MCF 10A (cell line): ENCODE results near the gene BSG. TPM values are rescaled to one million over a fixed set of nuclear protein-coding genes. Genes with fewer than 3 reads are reported as not detected.
"Not testable (repeated sequence)": the region's sequence is repeated elsewhere in the genome, so short reads cannot be mapped to it uniquely, and the experiment has no call there.

Experiments used
- BruUV-seq: library from RNA; stranded (reverse); fragments of 400-500 nt; replicated peaks from 2 replicates; lab custom pipeline; 2021; lab: Mats Ljungman, UMichigan
- CTCF ChIA-PET: fragments of 300-600 bp; sonication (Branson Sonifier 250); formaldehyde crosslinking; extraction: SDS; loops from one replicate; lab custom pipeline; 2021; ENCODE audit warnings: antibody characterized with exemption, inconsistent platforms; lab: Yijun Ruan, JAX
- POLR2A ChIA-PET: fragments of 300-600, 350-650 bp; sonication (Branson Sonifier 250); formaldehyde crosslinking; extraction: SDS; loops from one replicate; lab custom pipeline; 2020; ENCODE audit warnings: antibody characterized with exemption, inconsistent platforms; lab: Yijun Ruan, JAX
- DNase-seq: peaks from one replicate; pipeline ENCODE4 v3.0.0-alpha.2; 2018; ENCODE audit not compliant: unreplicated experiment
- H3K27ac Mint-ChIP-seq: one replicate; pipeline ENCODE4 v1.8.0; 2022; ENCODE audit warnings: mild to moderate bottlenecking, low read depth, mixed read lengths; ENCODE audit not compliant: unreplicated experiment
- H3K27me3 Mint-ChIP-seq: one replicate; pipeline ENCODE4 v1.8.0; 2022; ENCODE audit warnings: mixed read lengths; ENCODE audit not compliant: insufficient read depth, unreplicated experiment
- H3K36me3 Mint-ChIP-seq: one replicate; pipeline ENCODE4 v1.8.0; 2022; ENCODE audit warnings: mild to moderate bottlenecking, moderate library complexity, mixed read lengths; ENCODE audit not compliant: insufficient read depth, unreplicated experiment
- H3K4me1 Mint-ChIP-seq: one replicate; pipeline ENCODE4 v1.8.0; 2022; ENCODE audit warnings: mixed read lengths; ENCODE audit not compliant: insufficient read depth, unreplicated experiment
- H3K4me3 Mint-ChIP-seq: one replicate; pipeline ENCODE4 v1.8.0; 2022; ENCODE audit warnings: mild to moderate bottlenecking, moderate library complexity, mixed read lengths; ENCODE audit not compliant: unreplicated experiment
- H3K9me3 Mint-ChIP-seq: one replicate; pipeline ENCODE4 v1.8.0; 2022; ENCODE audit warnings: mixed read lengths; ENCODE audit not compliant: unreplicated experiment
- intact Hi-C: fragments of 100-400 bp; cut with micrococcal nuclease; formaldehyde crosslinking; loops from 2 replicates; pipeline ENCODE4 v1.14.1; 2022
- total RNA-seq: library from RNA; stranded (reverse); gene quantifications from 2 replicates; pipeline ENCODE4 v1.2.3, GENCODE V29; 2022
- TF ChIP-seq, protein P1 (sequence below): fragments of 200-600 bp; IDR thresholded peaks from one replicate; pipeline ENCODE4 v1.8.0; 2022; ENCODE audit warnings: antibody characterized with exemption, mild to moderate bottlenecking; ENCODE audit not compliant: unreplicated experiment

The BSG gene
- total RNA-seq, 1 experiment from 2014 or later = 557 TPM

- Mint-ChIP-seq H3K9me3 (no peaks in the 10 kb centered on the region), H3K4me1 (no peaks in the 10 kb centered on the region), H3K27me3 (no peaks in the 10 kb centered on the region), H3K4me3 (no peak overlapping the region), H3K27ac (no peak overlapping the region), H3K36me3 (peaks cover 34% of the 10 kb centered on the region)
- TF ChIP-seq, protein P1, sequence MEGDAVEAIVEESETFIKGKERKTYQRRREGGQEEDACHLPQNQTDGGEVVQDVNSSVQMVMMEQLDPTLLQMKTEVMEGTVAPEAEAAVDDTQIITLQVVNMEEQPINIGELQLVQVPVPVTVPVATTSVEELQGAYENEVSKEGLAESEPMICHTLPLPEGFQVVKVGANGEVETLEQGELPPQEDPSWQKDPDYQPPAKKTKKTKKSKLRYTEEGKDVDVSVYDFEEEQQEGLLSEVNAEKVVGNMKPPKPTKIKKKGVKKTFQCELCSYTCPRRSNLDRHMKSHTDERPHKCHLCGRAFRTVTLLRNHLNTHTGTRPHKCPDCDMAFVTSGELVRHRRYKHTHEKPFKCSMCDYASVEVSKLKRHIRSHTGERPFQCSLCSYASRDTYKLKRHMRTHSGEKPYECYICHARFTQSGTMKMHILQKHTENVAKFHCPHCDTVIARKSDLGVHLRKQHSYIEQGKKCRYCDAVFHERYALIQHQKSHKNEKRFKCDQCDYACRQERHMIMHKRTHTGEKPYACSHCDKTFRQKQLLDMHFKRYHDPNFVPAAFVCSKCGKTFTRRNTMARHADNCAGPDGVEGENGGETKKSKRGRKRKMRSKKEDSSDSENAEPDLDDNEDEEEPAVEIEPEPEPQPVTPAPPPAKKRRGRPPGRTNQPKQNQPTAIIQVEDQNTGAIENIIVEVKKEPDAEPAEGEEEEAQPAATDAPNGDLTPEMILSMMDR = no peak
- BruUV-seq = no TSS peak
- intact Hi-C loops = no loop called here
- no peak for DNase-seq
- CTCF ChIA-PET = no interaction called here
- POLR2A ChIA-PET = no interaction called here
Observed at GRCh38 chr19:619286-620002, 47.0 kb downstream of the BSG start.

DNA sequence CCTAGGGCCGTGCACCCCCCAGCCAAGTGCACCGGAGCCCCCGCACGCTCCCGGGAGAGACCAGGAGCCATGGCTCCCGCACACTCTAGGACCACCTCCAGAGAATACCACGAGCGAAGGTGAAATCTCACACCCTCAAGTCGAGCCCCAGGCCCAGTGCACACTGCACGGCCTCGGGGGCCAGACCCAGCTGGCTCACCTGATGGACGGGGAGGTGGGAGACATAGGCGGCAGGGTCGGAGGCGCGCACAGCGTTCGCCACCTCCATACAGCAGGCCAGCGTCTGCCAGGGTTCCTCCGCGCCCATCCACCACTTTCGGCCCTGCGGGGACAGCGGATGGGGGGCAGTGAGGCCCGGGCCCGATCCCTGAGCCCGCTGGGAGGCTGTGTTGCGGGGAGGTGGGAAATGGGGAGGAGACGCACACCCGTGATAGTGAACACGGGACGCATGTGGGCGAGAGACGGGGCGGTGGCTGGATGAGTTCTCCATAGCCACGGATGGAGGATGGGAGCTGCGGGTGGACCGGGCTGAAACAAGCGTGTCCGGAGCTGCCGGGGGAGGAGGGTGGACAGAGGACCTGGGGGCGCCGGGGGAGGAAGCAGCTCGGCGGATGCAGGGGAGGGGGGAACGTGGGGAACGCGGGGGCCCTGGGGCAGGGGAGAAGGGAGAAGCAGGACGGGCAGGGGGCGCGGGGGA is 47.9 kb downstream of the BSG start:
- no peak for DNase-seq
- no TSS peak for BruUV-seq
- ChIA-PET POLR2A (no interaction called here), CTCF (no interaction called here)
- no peaks in the 10 kb centered on the region for H3K9me3 Mint-ChIP-seq
- H3K27me3 Mint-ChIP-seq = no peaks in the 10 kb centered on the region
- H3K4me1 Mint-ChIP-seq = no peaks in the 10 kb centered on the region
- TF ChIP-seq, protein P1 = no peak
- H3K36me3 Mint-ChIP-seq = peaks cover 31% of the 10 kb centered on the region
- no peak overlapping the region for H3K27ac Mint-ChIP-seq
- intact Hi-C loops = no loop called here
- H3K4me3 Mint-ChIP-seq = no peak overlapping the region

DNA sequence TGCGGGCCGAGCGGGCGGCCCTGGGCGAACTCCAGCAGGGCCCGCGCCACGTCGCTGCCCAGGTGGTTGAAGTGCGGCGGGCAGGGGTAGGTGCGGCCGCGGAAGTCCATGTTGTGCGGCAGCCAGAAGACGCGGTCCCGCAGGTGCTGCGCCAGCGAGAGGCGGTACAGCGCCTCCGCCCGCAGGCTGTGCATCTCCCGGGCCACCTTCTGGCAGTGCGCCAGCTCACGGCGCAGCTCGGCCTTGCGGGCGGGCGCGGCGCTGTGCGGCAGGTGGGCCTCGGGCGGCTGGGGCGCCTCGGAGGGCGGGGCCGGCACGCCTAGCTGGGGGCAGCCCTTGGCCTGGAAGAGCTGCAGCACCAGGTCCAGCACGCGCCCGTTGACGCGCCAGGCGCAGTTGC is 48.8 kb downstream of the BSG start:
- H3K9me3 Mint-ChIP-seq, H3K27me3 Mint-ChIP-seq, H3K4me3 Mint-ChIP-seq, H3K27ac Mint-ChIP-seq, BruUV-seq, POLR2A ChIA-PET, intact Hi-C loops, DNase-seq, CTCF ChIA-PET, H3K4me1 Mint-ChIP-seq: not testable (repeated sequence)
- peaks cover 31% of the 10 kb centered on the region for H3K36me3 Mint-ChIP-seq

DNA sequence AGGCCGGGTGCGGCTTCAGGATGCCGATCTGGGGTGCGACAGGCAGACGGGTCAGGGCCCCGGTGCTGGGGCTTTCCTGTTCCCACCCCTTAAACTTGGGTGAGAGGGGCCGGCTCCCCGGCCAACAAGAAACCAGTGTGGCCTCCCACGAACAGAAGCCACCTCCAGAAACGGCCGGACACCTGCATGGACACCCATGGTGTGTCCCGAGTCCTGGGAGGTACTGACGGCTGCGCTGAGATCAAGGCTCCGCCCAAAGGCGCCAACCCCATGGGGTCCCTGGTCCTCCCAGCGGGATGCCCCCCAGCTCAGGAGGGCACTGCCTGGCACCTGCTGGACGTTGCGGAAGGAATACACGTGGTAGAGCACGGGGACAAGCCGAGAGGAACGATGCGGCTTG is 49.4 kb downstream of the BSG start:
- Mint-ChIP-seq H3K27me3 (no peaks in the 10 kb centered on the region), H3K36me3 (peaks cover 34% of the 10 kb centered on the region), H3K9me3 (no peaks in the 10 kb centered on the region), H3K27ac (no peak overlapping the region), H3K4me1 (no peaks in the 10 kb centered on the region), H3K4me3 (no peak overlapping the region)
- intact Hi-C loops = no loop called here
- no TSS peak for BruUV-seq
- ChIA-PET CTCF (no interaction called here), POLR2A (no interaction called here)
- TF ChIP-seq, protein P1 = no peak
- DNase-seq = no peak
